NK-92 (cell line): Measurements from ENCODE around the gene CLK2.
"Not testable (repeated sequence)": the region's sequence is repeated elsewhere in the genome, so short reads cannot be mapped to it uniquely, and the experiment has no call there.

Experiments used
- DNase-seq: peaks from one replicate; lab custom pipeline; 2025; ENCODE audit not compliant: unreplicated experiment; lab: John Stamatoyannopoulos, UW

Gene CLK2

GRCh38 chr1:155268630-155269029 is 4.7 kb downstream of the CLK2 start:
- DNase-seq = no peak

GRCh38 chr1:155267373-155267772 is 5.9 kb downstream of the CLK2 start:
- no peak for DNase-seq

- DNase-seq = no peak
Measured at GRCh38 chr1:155266553-155266952, 6.8 kb downstream of the CLK2 start.

- DNase-seq = no peak
Measured at GRCh38 chr1:155263067-155263466, 10.2 kb downstream of the CLK2 start.

- peak; percentile 36 for DNase-seq
Measured at GRCh38 chr1:155261852-155262673, 11.2 kb downstream of the CLK2 start, which contains the start of gene SCAMP3. Gene SCAMP3, minus strand, starts transcription at chr1:155262360. Its CDS starts 209 bp downstream, at chr1:155262151.

GRCh38 chr1:155261493-155261851 is 11.8 kb downstream of the CLK2 start:
- no peak for DNase-seq

GRCh38 chr1:155260276-155260675 is 13.0 kb downstream of the CLK2 start:
- no peak for DNase-seq

GRCh38 chr1:155256058-155256852 is 17.0 kb downstream of the CLK2 start:
- DNase-seq = no peak

- no peak for DNase-seq
Measured at GRCh38 chr1:155255243-155256007, 17.9 kb downstream of the CLK2 start, which contains the start of gene ENTREP3. Gene ENTREP3, minus strand, starts transcription at chr1:155255483. Its CDS starts 606 bp downstream, at chr1:155254877.

GRCh38 chr1:155254714-155255242 is 18.5 kb downstream of the CLK2 start:
- no peak for DNase-seq

GRCh38 chr1:155254228-155254713 is 19.0 kb downstream of the CLK2 start:
- DNase-seq = no peak

GRCh38 chr1:155253797-155254196 is 19.5 kb downstream of the CLK2 start:
- no peak for DNase-seq

- DNase-seq = no peak
Measured at GRCh38 chr1:155253208-155253607, 20.1 kb downstream of the CLK2 start.

- no peak for DNase-seq
Measured at GRCh38 chr1:155251566-155251965, 21.7 kb downstream of the CLK2 start.

- peak; percentile 82 for DNase-seq
Measured at GRCh38 chr1:155250633-155251449, 22.5 kb downstream of the CLK2 start.

GRCh38 chr1:155250246-155250632 is 23.1 kb downstream of the CLK2 start:
- no peak for DNase-seq

- DNase-seq = no peak
Measured at GRCh38 chr1:155247667-155248553, 25.4 kb downstream of the CLK2 start.

GRCh38 chr1:155246796-155247195 is 26.5 kb downstream of the CLK2 start:
- DNase-seq = not testable (repeated sequence)

GRCh38 chr1:155245163-155245524 is 28.2 kb downstream of the CLK2 start:
- DNase-seq = no peak
